Liver (tissue), 3 donors: ENCODE data around the gene RNF39.

Experiments
- EGR1 ChIP-seq, 2 donors: IDR thresholded peaks; 2 replicates each; pipeline ENCODE4 v1.6.1; 2016 to 2018; ENCODE audit warnings: antibody characterized with exemption in 2 of 2, low read depth in 2 of 2
- FOXA1 ChIP-seq: IDR thresholded peaks from 2 replicates; pipeline ENCODE4 v1.6.1; 2016; ENCODE audit warnings: antibody characterized with exemption
- FOXA2 ChIP-seq: IDR thresholded peaks from 2 replicates; pipeline ENCODE4 v1.6.1; 2016; ENCODE audit warnings: antibody characterized with exemption
- GABPA ChIP-seq, 2 donors: IDR thresholded peaks in 1 of 2; conservative IDR thresholded peaks in 1 of 2; 2 replicates each; pipeline ENCODE4 v1.6.1; 2016; ENCODE audit warnings: antibody characterized with exemption in 2 of 2, mild to moderate bottlenecking in 1 of 2, moderate library complexity in 1 of 2
- HNF4G ChIP-seq: IDR thresholded peaks from 2 replicates; pipeline ENCODE4 v1.6.1; 2016; ENCODE audit warnings: antibody characterized with exemption
- TAF1 ChIP-seq: conservative IDR thresholded peaks from 2 replicates; pipeline ENCODE4 v1.6.1; 2016; ENCODE audit warnings: antibody characterized with exemption, mild to moderate bottlenecking
- YY1 ChIP-seq: IDR thresholded peaks from 2 replicates; pipeline ENCODE4 v1.6.1; 2016; ENCODE audit warnings: antibody characterized with exemption, mild to moderate bottlenecking
- TF ChIP-seq, protein P1 (sequence below): fragments of 150-350 bp; IDR thresholded peaks from 2 replicates; pipeline ENCODE4 v1.5.1; 2017; ENCODE audit warnings: improper control_type of control experiment, low read depth, low read length; ENCODE audit not compliant: missing input control
- TF ChIP-seq, protein P2 (sequence below): IDR thresholded peaks from 2 replicates; pipeline ENCODE4 v1.6.1; 2016; ENCODE audit warnings: antibody characterized with exemption, mild to moderate bottlenecking
- TF ChIP-seq, protein P3 (sequence below): IDR thresholded peaks from 2 replicates; pipeline ENCODE4 v1.6.1; 2016; ENCODE audit warnings: antibody characterized with exemption
- TF ChIP-seq, protein P4 (sequence below): IDR thresholded peaks from 2 replicates; pipeline ENCODE4 v1.6.1; 2016; ENCODE audit warnings: antibody characterized with exemption
- donor health status: healthy.
- donor health status: healthy.

DNA sequence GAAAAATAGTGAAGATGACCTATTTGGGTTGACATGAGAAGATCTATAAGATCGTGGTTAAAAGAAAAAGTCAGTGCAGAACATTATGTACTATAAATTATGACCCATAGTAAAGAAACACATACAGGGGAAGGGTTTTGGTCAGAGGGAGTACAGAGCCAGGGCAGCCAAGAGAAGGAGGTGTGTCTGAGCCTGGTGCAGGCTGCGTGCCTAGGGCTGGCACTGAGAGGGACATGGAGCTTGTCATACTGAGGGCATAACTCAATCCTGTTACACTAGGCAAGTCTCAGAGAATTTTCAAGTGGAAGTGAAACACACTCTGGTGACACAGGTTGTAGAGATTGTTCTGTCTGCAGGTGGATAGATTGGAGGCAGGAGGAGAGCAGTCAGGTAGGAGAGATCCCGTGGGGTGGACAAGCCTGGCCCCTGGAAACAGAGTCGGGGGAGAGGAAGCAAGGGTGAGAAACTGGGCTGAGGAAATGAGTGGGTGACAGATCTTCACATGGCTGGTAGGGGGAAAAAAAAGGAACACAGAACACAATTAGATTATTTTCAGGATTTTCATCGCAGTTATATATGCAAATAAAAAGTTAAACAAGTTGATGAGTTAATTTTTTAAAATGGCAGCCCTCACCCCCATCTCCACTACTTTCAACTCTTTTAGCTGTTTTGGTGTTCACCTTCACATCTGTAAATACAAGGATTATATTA is 18.5 kb upstream of the RNF39 start:
- TF ChIP-seq, protein P1, sequence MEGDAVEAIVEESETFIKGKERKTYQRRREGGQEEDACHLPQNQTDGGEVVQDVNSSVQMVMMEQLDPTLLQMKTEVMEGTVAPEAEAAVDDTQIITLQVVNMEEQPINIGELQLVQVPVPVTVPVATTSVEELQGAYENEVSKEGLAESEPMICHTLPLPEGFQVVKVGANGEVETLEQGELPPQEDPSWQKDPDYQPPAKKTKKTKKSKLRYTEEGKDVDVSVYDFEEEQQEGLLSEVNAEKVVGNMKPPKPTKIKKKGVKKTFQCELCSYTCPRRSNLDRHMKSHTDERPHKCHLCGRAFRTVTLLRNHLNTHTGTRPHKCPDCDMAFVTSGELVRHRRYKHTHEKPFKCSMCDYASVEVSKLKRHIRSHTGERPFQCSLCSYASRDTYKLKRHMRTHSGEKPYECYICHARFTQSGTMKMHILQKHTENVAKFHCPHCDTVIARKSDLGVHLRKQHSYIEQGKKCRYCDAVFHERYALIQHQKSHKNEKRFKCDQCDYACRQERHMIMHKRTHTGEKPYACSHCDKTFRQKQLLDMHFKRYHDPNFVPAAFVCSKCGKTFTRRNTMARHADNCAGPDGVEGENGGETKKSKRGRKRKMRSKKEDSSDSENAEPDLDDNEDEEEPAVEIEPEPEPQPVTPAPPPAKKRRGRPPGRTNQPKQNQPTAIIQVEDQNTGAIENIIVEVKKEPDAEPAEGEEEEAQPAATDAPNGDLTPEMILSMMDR: no peak
- TF ChIP-seq, protein P2, sequence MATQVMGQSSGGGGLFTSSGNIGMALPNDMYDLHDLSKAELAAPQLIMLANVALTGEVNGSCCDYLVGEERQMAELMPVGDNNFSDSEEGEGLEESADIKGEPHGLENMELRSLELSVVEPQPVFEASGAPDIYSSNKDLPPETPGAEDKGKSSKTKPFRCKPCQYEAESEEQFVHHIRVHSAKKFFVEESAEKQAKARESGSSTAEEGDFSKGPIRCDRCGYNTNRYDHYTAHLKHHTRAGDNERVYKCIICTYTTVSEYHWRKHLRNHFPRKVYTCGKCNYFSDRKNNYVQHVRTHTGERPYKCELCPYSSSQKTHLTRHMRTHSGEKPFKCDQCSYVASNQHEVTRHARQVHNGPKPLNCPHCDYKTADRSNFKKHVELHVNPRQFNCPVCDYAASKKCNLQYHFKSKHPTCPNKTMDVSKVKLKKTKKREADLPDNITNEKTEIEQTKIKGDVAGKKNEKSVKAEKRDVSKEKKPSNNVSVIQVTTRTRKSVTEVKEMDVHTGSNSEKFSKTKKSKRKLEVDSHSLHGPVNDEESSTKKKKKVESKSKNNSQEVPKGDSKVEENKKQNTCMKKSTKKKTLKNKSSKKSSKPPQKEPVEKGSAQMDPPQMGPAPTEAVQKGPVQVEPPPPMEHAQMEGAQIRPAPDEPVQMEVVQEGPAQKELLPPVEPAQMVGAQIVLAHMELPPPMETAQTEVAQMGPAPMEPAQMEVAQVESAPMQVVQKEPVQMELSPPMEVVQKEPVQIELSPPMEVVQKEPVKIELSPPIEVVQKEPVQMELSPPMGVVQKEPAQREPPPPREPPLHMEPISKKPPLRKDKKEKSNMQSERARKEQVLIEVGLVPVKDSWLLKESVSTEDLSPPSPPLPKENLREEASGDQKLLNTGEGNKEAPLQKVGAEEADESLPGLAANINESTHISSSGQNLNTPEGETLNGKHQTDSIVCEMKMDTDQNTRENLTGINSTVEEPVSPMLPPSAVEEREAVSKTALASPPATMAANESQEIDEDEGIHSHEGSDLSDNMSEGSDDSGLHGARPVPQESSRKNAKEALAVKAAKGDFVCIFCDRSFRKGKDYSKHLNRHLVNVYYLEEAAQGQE: no peak
- no peak for TF ChIP-seq TAF1
- TF ChIP-seq FOXA1: no peak
- TF ChIP-seq GABPA (IDR thresholded peaks at IDR 0.05 in 1 of 2, conservative IDR thresholded peaks at IDR 0.05 in 1 of 2): no peak
- TF ChIP-seq FOXA2: no peak
- TF ChIP-seq EGR1 (IDR thresholded peaks at IDR 0.05; ENCODE audit: low read depth in 2 of 2): no peak
- TF ChIP-seq YY1: no peak
- TF ChIP-seq, protein P3, sequence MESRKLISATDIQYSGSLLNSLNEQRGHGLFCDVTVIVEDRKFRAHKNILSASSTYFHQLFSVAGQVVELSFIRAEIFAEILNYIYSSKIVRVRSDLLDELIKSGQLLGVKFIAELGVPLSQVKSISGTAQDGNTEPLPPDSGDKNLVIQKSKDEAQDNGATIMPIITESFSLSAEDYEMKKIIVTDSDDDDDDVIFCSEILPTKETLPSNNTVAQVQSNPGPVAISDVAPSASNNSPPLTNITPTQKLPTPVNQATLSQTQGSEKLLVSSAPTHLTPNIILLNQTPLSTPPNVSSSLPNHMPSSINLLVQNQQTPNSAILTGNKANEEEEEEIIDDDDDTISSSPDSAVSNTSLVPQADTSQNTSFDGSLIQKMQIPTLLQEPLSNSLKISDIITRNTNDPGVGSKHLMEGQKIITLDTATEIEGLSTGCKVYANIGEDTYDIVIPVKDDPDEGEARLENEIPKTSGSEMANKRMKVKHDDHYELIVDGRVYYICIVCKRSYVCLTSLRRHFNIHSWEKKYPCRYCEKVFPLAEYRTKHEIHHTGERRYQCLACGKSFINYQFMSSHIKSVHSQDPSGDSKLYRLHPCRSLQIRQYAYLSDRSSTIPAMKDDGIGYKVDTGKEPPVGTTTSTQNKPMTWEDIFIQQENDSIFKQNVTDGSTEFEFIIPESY: no peak
- TF ChIP-seq, protein P4, sequence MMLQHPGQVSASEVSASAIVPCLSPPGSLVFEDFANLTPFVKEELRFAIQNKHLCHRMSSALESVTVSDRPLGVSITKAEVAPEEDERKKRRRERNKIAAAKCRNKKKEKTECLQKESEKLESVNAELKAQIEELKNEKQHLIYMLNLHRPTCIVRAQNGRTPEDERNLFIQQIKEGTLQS: no peak
- no peak for TF ChIP-seq HNF4G
